Panc1 (cell line): ENCODE data around the gene OR2L3.
"Not testable (repeated sequence)": the region's sequence is repeated elsewhere in the genome, so short reads cannot be mapped to it uniquely, and the experiment has no call there.

Experiments used
- REST ChIP-seq, 2 experiments: IDR thresholded peaks; 2 replicates each; pipeline ENCODE4 v1.6.1; 2011 to 2012; ENCODE audit warnings: low read depth in 2 of 2, control low read depth in 1 of 2, low read length in 1 of 2, mild to moderate bottlenecking in 1 of 2, moderate library complexity in 1 of 2; ENCODE audit not compliant: insufficient read depth in 1 of 2
- TF ChIP-seq, protein P1 (sequence below): fragments of 450-650 bp; IDR thresholded peaks from 2 replicates; pipeline ENCODE4 v1.5.1; 2017; ENCODE audit warnings: mild to moderate bottlenecking

DNA sequence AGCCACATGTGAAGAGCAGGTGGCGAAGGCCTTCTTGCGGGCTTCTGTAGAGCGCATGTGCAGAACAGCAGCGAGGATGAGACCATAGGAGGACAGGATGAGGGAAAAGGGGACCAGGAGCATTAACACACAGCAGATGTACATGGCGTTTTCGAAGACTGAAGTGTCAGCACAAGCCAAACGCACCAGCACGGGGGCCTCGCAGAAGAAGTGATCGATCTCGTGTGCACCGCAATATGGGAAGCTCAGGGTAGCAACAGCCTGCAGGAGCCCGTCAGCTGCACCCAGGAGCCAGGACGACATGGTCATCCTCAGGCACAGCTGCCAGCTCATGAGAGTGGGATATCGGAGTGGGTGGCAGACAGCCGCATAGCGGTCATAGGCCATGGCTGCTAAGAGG is 37.2 kb downstream of the OR2L3 start:
- TF ChIP-seq, protein P1, sequence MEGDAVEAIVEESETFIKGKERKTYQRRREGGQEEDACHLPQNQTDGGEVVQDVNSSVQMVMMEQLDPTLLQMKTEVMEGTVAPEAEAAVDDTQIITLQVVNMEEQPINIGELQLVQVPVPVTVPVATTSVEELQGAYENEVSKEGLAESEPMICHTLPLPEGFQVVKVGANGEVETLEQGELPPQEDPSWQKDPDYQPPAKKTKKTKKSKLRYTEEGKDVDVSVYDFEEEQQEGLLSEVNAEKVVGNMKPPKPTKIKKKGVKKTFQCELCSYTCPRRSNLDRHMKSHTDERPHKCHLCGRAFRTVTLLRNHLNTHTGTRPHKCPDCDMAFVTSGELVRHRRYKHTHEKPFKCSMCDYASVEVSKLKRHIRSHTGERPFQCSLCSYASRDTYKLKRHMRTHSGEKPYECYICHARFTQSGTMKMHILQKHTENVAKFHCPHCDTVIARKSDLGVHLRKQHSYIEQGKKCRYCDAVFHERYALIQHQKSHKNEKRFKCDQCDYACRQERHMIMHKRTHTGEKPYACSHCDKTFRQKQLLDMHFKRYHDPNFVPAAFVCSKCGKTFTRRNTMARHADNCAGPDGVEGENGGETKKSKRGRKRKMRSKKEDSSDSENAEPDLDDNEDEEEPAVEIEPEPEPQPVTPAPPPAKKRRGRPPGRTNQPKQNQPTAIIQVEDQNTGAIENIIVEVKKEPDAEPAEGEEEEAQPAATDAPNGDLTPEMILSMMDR, result not testable (repeated sequence)
- not testable (repeated sequence) for TF ChIP-seq REST (IDR thresholded peaks at IDR 0.05; ENCODE audit: insufficient read depth in 1 of 2, low read depth in 2 of 2, low read length in 1 of 2)
